HG02943 (cell line): ENCODE results near the gene CACNG4.

Experiments
- ATAC-seq: cut with Tn5 transposase; IDR thresholded peaks from one replicate; pipeline ENCODE4 v1.9.1; 2021; ENCODE audit warnings: mild to moderate bottlenecking, low read depth, moderate library complexity; ENCODE audit not compliant: unreplicated experiment

Gene CACNG4

GRCh38 chr17:66943484-66943883, 21.0 kb upstream of the CACNG4 start:
- no peak for ATAC-seq

GRCh38 chr17:66944351-66945146, 20.0 kb upstream of the CACNG4 start:
- ATAC-seq: no peak

- no peak for ATAC-seq
Observed at GRCh38 chr17:66945147-66945835, 19.2 kb upstream of the CACNG4 start.

GRCh38 chr17:66946251-66946650, 18.3 kb upstream of the CACNG4 start:
- no peak for ATAC-seq

GRCh38 chr17:66947311-66947710, 17.2 kb upstream of the CACNG4 start:
- ATAC-seq: no peak

- ATAC-seq: no peak
Observed at GRCh38 chr17:66948061-66948750, 16.3 kb upstream of the CACNG4 start.

GRCh38 chr17:66949501-66949900, 15.0 kb upstream of the CACNG4 start:
- no peak for ATAC-seq

- ATAC-seq: no peak
Observed at GRCh38 chr17:66950325-66950724, 14.2 kb upstream of the CACNG4 start.

GRCh38 chr17:66950886-66951604, 13.5 kb upstream of the CACNG4 start:
- no peak for ATAC-seq

- ATAC-seq: no peak
Observed at GRCh38 chr17:66951605-66951953, 12.9 kb upstream of the CACNG4 start.

GRCh38 chr17:66952031-66952524, 12.4 kb upstream of the CACNG4 start:
- no peak for ATAC-seq

GRCh38 chr17:66952681-66953629, 11.6 kb upstream of the CACNG4 start:
- ATAC-seq: no peak

GRCh38 chr17:66953630-66954020, 10.9 kb upstream of the CACNG4 start:
- ATAC-seq: no peak

- ATAC-seq: no peak
Observed at GRCh38 chr17:66954632-66955031, 9.9 kb upstream of the CACNG4 start.

GRCh38 chr17:66955821-66956220, 8.7 kb upstream of the CACNG4 start:
- no peak for ATAC-seq

- no peak for ATAC-seq
Observed at GRCh38 chr17:66956941-66957340, 7.6 kb upstream of the CACNG4 start.

GRCh38 chr17:66957343-66957742, 7.2 kb upstream of the CACNG4 start:
- no peak for ATAC-seq

- no peak for ATAC-seq
Observed at GRCh38 chr17:66957951-66958579, 6.4 kb upstream of the CACNG4 start.
